ENCODE data around the gene CRYBG2.

DNA sequence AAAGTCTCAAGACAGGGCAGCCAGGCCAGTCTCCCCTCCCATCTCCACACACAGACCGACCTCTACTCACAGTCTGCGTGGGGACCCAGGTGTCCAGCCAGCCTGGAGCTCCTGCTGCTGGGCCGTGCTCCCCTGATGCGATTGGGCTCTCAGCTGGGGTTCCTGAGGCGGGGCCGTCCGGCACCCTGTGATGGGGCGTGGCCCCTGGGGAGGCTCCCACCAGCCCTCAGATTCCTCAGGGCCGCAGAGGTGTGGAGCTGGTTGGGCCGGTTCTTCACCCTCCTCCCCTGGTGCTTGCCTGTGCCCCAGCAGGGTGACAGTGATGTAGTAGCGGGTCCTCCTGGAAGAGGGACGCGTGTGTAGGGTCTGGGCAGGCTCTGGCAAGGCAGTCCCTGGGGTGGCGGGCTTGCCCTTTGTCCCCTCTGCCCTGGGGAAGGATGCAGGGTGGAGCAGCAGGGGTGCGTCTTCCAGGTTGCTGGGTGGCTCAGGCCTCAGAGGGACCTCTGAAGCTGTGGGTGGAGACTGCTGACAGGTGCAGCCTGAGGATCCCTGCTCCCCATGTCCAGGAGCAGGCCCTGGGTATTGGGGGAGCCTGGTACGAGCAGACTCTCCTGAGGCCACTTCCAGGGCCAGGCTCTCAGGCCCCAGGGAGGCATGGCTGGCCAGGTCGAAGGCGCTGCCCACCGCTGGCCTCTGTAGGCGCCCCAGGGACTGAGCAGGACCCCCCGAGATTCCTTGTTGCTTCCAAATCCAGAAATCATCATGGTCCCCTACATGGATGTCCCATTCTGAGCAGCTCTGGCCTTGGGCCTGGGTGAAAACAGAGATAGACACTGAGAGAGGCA is at the start of gene CRYBG2:
- no peak for TF ChIP-seq POLR2A (IDR thresholded peaks at IDR 0.05; ENCODE audit: low read depth, low read length)
- TF ChIP-seq POLR2AphosphoS5 (IDR thresholded peaks at IDR 0.05; ENCODE audit: low read depth, low read length) = no peak
